ACHN (cell line): ENCODE results near the gene TACR1.

Experiments
- DNase-seq: peaks from one replicate; pipeline ENCODE4 v3.0.0-alpha.2; 2015
- in situ Hi-C: cut with HindIII; loops from 2 replicates; pipeline ENCODE4 v1.10.0; 2017; ENCODE audit warnings: low sequenced_read_pairs, low pct_ligation_motif_present, low pct_unique_long_range_greater_than_20kb

TACR1 gene

GRCh38 chr2:75035444-75036353 is 163.6 kb downstream of the TACR1 start:
- in situ Hi-C loops = no loop called here
- DNase-seq = no peak

GRCh38 chr2:75033516-75033915 is 165.8 kb downstream of the TACR1 start:
- no peak for DNase-seq
- in situ Hi-C loops = no loop called here

- in situ Hi-C loops = no loop called here
- no peak for DNase-seq
These were observed 167.2 kb downstream of the TACR1 start for GRCh38 chr2:75031906-75032803.

DNA sequence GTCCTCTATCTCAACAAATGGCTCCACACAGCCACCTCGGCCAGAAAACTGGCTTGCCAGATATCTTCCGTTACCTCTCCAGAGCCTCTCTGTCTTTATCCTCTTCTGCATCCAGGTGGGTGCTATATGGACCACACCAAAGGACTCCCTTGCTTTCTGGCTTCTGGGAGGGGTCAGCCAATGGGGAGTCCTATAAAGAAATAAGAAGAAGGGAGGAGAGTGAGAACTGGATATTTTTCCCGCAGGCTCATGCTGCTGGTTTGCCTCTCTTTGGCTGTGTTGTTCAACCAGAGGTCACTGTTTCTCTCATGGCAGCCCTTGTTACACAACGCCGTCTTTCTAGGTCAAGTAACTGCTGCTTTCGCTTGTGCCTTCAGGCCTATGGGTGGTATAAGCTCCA is 168.1 kb downstream of the TACR1 start:
- DNase-seq = no peak
- in situ Hi-C loops = no loop called here

- no peak for DNase-seq
- in situ Hi-C loops = no loop called here
These were observed 168.9 kb downstream of the TACR1 start for GRCh38 chr2:75030218-75031009.

DNA sequence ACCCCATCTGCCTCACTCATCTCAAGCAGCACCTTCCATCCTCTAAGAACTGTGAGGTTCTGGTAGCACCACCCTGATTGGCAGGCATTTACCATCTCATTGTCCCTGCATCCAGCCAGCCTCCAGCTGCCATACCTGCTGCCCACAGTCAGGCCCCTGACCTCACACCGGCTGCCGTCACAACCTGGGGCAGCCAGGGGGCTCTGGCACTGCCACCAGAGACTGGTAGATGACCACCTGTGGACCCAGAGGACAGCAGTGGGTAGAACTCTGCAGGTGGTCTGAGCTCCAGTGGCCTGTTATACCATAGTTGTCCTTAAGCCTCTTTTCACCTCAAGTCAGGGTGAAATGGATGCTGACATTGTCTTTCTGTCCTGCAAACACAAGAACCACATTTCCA is 171.4 kb downstream of the TACR1 start:
- in situ Hi-C loops = no loop called here
- no peak for DNase-seq

GRCh38 chr2:75025633-75026380 is 173.5 kb downstream of the TACR1 start:
- no peak for DNase-seq
- in situ Hi-C loops = no loop called here

DNA sequence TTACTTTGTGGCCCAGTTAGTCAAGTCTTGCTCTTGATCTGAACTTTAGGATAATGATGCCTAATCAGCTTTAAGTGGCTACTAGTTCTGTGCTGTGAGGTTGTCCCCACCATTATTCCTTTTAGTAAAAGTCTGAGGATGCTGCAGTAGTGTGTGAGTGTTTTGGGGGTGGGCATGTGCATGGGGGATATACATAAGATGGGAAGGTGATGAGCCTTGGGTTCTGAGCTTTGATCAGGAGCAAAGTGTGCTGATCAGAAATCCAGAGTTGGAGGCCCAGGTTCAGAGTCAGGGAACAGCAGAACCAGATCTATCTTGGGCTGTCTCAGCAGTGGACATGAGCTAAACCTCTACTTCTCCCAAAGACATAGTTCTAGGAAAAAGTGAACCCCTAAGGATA is 174.1 kb downstream of the TACR1 start:
- in situ Hi-C loops = no loop called here
- DNase-seq = no peak

- in situ Hi-C loops = no loop called here
- no peak for DNase-seq
These were observed 175.5 kb downstream of the TACR1 start for GRCh38 chr2:75023666-75024455.

DNA sequence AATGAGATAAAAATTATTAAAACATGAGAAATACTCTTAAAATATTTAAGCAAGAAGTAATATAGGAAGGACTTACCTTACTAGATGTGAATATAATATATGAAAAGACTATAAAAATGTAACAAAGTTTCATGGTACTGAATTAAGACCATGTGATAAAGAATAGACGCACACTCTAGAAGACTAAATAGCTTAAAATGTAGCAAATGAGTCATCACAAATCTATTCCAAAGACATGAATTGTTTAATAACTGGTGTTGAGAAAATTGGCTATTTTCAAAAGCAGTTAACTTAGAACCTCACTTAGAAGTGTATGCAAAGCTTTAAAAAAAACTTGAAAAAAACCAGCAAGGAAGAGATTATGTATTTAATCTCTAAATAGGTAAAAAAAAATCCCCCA is 176.8 kb downstream of the TACR1 start:
- in situ Hi-C loops = no loop called here
- DNase-seq = no peak

GRCh38 chr2:75021672-75022071 is 177.6 kb downstream of the TACR1 start:
- no peak for DNase-seq
- in situ Hi-C loops = no loop called here

DNA sequence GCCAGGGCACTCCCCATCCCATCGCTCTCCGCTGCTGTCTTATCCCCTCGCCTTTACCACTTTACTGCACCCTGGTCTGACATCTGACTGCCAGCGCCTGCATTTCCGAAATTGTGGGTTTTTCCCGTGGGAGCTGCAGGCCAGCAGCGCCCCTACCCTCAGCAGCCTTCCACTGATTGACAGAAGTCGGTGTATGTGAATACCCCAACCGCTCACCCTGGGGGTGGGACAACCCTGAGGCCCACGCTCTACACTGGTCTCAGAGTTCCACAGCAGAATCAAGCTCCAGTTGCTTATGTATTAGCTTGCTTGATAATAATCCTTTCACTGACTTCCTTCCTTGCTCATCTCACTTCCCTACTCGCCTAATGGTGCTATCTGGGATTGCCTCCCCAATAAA is 178.8 kb downstream of the TACR1 start:
- in situ Hi-C loops = no loop called here
- no peak for DNase-seq

GRCh38 chr2:75019790-75020189 is 179.5 kb downstream of the TACR1 start:
- in situ Hi-C loops = no loop called here
- DNase-seq = no peak

- in situ Hi-C loops = no loop called here
- no peak for DNase-seq
These were observed 181.2 kb downstream of the TACR1 start for GRCh38 chr2:75018162-75018561.

- in situ Hi-C loops = no loop called here
These were observed 187.2 kb downstream of the TACR1 start for GRCh38 chr2:75012080-75012479.

GRCh38 chr2:75010571-75010970 is 188.7 kb downstream of the TACR1 start:
- in situ Hi-C loops = no loop called here
- DNase-seq = no peak

More at GRCh38 chr2:75012080-75012479, 187.2 kb downstream of the TACR1 start:
- DNase-seq = no peak

- DNase-seq = no peak
- in situ Hi-C loops = no loop called here
These were observed 191.5 kb downstream of the TACR1 start for GRCh38 chr2:75007819-75008218.
